ENCODE data around the gene MRPL46. TPM values are rescaled to one million over a fixed set of nuclear protein-coding genes. Genes with fewer than 3 reads are reported as not detected.

MRPL46 gene
- total RNA-seq, 4 donors from 2014 or later = 36.2 to 48.9 (median 44.6) TPM

DNA sequence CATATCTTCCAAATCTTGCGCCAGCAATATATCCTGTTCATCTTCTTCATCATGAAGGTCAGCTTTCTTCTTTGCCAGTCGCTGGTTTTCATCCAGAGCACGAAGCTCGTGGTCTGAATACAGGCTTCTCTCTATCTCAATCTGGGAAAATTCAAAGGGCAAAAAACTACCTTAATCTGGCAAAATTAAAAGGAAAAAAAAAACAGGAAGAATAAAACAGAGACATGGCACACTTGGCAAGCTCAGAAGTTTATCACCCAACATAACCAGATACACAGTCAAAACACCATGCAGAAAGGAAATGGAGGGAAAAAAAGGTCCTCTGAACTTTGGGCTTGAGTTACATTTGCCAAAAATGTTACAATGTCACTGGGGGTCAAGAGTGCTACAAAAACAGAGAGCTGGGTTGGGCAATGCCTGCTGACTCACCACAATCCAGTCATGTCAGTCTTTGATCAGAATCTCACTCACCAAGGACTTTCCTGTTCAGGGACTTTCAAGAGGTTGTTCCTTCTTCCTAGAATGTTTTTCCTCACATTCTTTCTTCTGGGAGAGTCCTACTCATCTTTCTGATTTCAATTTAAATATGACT lies 1.5 kb downstream of the MRPL46 start:
- in situ Hi-C loops (cut with MboI; ENCODE audit: low sequenced_read_pairs in 4 of 4) = no loop called here
- H3K27me3 ChIP-seq = no peaks in the 10 kb centered on the region
- ATAC-seq = no peak
- no peaks in the 10 kb centered on the region for H3K9me3 ChIP-seq
- DNase-seq = peak in 1 of 2 donors; percentile 28
- peaks cover 28 to 34% of the 10 kb centered on the region in 2 donors for H3K4me1 ChIP-seq
- peak overlapping the region in 3 of 4 donors; percentile 93 to 99 (median 94) for H3K4me3 ChIP-seq
- TF ChIP-seq POLR2A (IDR thresholded peaks at IDR 0.05) = no peak
- no peak for TF ChIP-seq CTCF (IDR thresholded peaks at IDR 0.05 in 4 of 5, conservative IDR thresholded peaks at IDR 0.05 in 1 of 5)
- H3K27ac ChIP-seq = peak overlapping the region in 3 of 4 donors; percentile 90 to 98 (median 93)
- peaks cover 0 to 52% of the 10 kb centered on the region in 2 donors for H3K36me3 ChIP-seq
- intact Hi-C loops (cut with DNase I; ENCODE audit: low total_unique reads) = loop anchor here (2.0 to 10.0 kb wide), 5 partner anchors 81 to 869 kb away; partner anchors contain the start of genes ABHD2, DET1, FANCI and POLG

DNA sequence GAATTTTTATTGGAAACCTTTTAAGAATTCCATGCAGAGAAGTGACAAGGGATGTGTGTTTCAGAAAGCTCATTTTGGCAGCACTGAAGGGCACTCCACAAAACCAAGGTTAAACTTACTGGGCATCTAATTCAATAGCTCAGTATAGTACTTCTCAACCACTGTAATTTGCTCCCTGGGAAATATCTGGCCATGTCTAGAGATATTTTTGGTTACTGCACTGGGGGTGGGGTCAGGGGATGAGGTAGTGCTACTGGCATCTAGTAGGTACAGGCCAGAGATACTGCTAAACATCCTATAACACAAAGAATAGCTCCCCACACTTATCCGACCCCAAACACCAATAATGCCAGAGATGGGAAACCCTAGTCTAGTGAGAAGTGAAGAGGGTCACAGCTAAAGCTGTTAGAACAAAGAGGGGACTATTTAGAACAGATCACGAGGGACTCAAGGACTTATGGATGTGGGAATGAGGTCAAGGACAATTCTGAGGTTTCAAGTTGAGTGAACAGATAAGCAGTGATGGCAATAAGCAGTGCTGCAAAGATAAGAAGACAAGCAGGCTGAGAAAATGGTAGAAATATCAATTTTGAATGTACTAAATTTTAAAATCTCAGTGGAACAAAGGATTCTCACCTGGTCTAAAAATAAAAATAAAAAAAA lies 3.2 kb downstream of the MRPL46 start:
- H3K4me1 ChIP-seq = peaks cover 24 to 32% of the 10 kb centered on the region in 2 donors

GRCh38 chr15:88456733-88457132 lies 10.5 kb downstream of the MRPL46 start:
- no peak for ATAC-seq
- H3K27me3 ChIP-seq = no peaks in the 10 kb centered on the region
- intact Hi-C loops (cut with DNase I; ENCODE audit: low total_unique reads) (no loop called here), in situ Hi-C loops (cut with MboI; ENCODE audit: low sequenced_read_pairs in 4 of 4) (no loop called here)
- H3K4me1 ChIP-seq = peaks cover 7 to 8% of the 10 kb centered on the region in 2 donors
- no peak overlapping the region for H3K27ac ChIP-seq
- H3K4me3 ChIP-seq = no peak overlapping the region
- DNase-seq = no peak
- no peaks in the 10 kb centered on the region for H3K9me3 ChIP-seq
- peaks cover 0 to 42% of the 10 kb centered on the region in 2 donors for H3K36me3 ChIP-seq
- TF ChIP-seq CTCF (IDR thresholded peaks at IDR 0.05 in 4 of 5, conservative IDR thresholded peaks at IDR 0.05 in 1 of 5) = no peak
- TF ChIP-seq POLR2A (IDR thresholded peaks at IDR 0.05) = no peak

More for the DNA sequence above, 3.2 kb downstream of the MRPL46 start:
- Histone ChIP-seq H3K4me3 (no peak overlapping the region), H3K36me3 (peaks cover 0 to 57% of the 10 kb centered on the region in 2 donors), H3K27me3 (no peaks in the 10 kb centered on the region), H3K27ac (no peak overlapping the region), H3K9me3 (no peaks in the 10 kb centered on the region)
- no peak for ATAC-seq
- intact Hi-C loops (cut with DNase I; ENCODE audit: low total_unique reads) = loop anchor here (10.0 kb wide), 1 partner anchor 621 kb away; the partner anchor contains the start of gene ABHD2
- in situ Hi-C loops (cut with MboI; ENCODE audit: low sequenced_read_pairs in 4 of 4) = no loop called here
- TF ChIP-seq CTCF (IDR thresholded peaks at IDR 0.05 in 4 of 5, conservative IDR thresholded peaks at IDR 0.05 in 1 of 5) (no peak), POLR2A (IDR thresholded peaks at IDR 0.05) (no peak)
- no peak for DNase-seq

GRCh38 chr15:88454867-88455810 lies 12.0 kb downstream of the MRPL46 start:
- intact Hi-C loops (cut with DNase I; ENCODE audit: low total_unique reads) (no loop called here), in situ Hi-C loops (cut with MboI; ENCODE audit: low sequenced_read_pairs in 4 of 4) (no loop called here)

More at GRCh38 chr15:88454867-88455810, 12.0 kb downstream of the MRPL46 start:
- no peak overlapping the region for H3K4me3 ChIP-seq
- no peak overlapping the region for H3K27ac ChIP-seq
- H3K4me1 ChIP-seq = peaks cover 7 to 8% of the 10 kb centered on the region in 2 donors
- TF ChIP-seq POLR2A (IDR thresholded peaks at IDR 0.05) (no peak), CTCF (IDR thresholded peaks at IDR 0.05 in 4 of 5, conservative IDR thresholded peaks at IDR 0.05 in 1 of 5) (peak; percentile 27 to 58 (median 53))
- H3K36me3 ChIP-seq = peaks cover 0 to 27% of the 10 kb centered on the region in 2 donors
- DNase-seq = peak; percentile 4 to 47
- H3K27me3 ChIP-seq = no peaks in the 10 kb centered on the region
- H3K9me3 ChIP-seq = no peaks in the 10 kb centered on the region
- peak; percentile 42 to 88 for ATAC-seq

Measured in gastrocnemius medialis (tissue), 4 donors.